GM12873 (cell line): Measurements from ENCODE around the gene SNAP25.

Experiments used
- TF ChIP-seq, protein P1 (sequence below): IDR thresholded peaks from 2 replicates; pipeline ENCODE4 v1.5.1; 2012; ENCODE audit warnings: low read depth, mild to moderate bottlenecking, moderate library complexity, low read length, control low read depth; ENCODE audit not compliant: insufficient read depth; ENCODE audit errors: missing control alignments

Gene SNAP25

DNA sequence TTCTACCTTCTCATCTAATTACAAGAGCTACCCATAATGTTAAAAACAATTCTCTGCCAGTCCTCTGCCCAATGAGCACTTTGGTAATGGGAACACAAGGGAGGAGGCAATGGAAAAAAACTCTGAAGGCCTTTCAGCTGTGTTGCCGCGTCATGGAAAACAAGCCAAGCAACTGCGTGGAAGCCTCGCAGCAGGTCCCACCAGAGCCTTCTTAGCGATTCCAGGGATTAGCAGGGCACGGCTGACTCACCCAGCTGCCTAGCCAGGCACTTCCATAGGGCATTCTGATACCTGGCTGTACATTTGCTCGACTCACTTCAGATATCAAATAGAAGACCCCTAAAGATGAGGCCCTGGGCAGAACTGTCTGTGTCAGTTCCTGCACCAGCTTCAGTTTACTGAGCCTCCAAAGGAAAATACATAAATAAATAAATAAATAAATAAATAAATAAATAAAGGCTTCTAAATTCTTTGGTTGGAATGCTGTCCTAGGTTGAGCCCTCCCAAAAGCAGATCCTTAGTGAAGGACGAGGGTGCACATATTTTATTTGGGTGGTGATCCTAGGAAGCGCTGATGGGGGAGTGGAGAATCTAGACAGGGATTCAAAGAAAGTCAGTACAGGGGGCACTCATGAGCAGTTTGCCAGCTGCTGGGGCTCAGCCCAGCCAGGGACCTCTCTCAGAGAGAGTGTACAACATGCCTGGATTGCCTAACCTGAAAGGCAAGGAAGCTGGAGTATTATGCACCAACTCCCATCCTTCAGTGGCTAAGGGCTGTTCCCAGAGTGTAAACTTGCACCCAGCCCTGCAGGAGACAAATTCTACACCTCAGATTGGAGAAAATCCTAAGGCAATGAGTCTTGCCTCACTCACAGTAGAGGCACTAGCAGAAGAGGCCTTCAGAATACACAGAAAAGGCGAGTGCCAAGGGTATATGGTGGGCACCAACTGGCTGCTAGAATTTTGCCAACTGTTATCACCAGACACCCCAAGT, 18.2 kb downstream of the SNAP25 start:
- TF ChIP-seq, protein P1, sequence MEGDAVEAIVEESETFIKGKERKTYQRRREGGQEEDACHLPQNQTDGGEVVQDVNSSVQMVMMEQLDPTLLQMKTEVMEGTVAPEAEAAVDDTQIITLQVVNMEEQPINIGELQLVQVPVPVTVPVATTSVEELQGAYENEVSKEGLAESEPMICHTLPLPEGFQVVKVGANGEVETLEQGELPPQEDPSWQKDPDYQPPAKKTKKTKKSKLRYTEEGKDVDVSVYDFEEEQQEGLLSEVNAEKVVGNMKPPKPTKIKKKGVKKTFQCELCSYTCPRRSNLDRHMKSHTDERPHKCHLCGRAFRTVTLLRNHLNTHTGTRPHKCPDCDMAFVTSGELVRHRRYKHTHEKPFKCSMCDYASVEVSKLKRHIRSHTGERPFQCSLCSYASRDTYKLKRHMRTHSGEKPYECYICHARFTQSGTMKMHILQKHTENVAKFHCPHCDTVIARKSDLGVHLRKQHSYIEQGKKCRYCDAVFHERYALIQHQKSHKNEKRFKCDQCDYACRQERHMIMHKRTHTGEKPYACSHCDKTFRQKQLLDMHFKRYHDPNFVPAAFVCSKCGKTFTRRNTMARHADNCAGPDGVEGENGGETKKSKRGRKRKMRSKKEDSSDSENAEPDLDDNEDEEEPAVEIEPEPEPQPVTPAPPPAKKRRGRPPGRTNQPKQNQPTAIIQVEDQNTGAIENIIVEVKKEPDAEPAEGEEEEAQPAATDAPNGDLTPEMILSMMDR, result no peak

DNA sequence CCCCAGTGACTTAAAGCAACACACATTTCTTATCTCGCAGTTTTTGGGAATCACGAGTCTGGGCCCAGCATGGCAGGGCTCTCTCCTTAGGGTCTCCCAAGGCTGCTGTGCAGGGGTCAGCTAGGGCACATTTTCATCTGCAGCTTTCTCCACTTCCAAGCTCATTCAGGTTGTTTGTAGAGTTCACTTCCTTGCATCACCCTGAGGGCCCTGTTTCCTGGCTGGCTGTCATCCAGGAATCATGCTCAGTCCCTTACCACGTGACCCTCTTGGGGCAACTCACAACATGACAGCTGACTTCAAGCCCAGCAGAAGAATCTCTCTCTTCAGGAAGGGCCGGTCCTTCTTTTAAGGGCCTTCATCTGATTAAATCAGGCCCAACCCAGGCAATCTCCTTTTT, 21.3 kb downstream of the SNAP25 start:
- TF ChIP-seq, protein P1, result no peak

DNA sequence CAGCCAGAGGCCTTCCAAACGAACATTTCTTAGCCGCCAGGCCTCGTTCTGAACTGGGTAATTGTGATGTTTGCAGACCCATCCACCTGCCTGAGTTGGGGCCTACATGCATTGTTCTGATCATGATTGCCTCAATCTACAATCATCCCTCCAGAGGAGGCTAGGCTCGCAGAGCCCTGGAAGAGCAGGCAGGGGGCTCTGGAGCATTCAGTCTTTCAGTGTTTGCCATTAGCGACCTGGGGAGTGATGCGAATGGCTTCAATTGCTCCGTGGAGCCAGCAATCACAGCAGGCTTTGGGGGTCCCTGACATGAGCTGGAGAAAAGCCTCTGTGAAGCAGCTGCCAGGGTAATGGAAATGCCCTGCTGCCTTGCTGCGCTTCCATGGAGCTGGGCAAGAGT, 22.0 kb downstream of the SNAP25 start:
- TF ChIP-seq, protein P1, result no peak

DNA sequence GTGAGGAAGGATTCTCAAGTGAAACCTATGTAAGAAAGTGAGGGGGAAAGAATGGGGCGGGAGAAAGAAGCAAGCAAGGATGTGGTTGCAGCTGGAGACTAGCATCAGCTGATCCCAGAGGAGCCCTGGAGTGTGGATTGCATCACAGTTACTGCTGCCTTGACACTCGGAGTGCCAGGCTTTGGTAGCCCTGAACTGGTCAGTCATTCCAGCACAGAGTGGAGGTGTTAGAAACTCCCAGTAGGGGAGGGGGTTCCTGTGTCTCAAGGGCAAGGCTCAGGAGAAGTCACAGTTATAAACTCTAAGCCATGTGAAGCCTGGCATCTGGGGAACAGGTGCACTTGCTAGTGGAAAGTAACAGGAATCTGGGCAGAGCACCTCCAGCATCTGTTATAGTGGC, 23.5 kb downstream of the SNAP25 start:
- TF ChIP-seq, protein P1, result no peak

DNA sequence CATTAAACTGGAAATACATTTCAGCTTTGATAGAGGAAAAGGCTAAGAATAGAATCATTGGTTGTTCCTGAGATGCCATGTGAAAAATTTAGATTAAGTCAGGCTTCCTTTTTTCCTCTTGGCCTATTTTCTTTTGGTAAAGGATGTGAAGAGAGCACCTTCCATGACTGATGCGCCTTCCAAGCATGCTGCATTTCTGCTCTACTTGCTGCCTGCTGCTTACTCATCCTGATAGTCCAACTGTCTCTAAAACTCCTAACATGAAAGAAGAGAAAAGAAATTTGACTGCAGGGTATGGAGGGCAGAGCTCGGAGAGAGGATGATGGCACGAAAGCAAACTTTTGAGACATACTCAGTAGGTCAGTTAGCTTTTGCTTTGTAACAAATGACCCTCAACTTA, 28.8 kb downstream of the SNAP25 start:
- TF ChIP-seq, protein P1, result no peak

DNA sequence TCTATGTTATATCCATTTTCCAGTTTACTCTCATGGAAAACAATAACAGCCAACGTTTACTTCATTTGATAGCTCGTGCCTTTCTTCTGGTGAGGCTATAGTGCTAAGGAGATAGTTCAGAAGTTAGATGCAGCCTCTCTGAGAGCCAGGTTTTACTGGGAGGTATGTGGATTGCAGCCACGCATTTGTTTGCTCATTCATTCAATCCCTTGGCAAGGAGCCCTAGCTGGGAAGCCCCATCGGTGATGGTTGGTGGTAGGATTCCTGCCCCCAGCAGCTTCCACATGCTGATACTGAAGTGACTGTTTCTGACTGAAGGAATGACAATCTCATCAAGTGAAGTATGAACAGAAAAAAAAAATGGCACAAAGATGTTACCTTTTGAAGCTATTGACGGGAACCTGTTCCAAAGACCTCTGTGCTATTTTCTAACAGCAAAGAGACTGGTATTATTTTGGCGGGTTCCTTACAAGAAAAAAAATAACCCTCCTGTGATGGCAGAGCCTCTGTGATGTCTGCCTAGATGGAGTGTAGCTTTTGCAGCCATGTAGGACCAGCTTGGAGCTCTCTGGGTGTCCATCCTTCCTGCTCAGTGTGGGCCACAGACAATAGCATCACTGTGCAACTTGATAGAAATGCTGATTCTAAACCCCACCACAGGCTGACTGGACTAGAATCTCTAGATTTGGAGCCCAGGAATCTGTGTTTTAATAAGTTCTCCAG, 30.6 kb downstream of the SNAP25 start:
- TF ChIP-seq, protein P1, result no peak

DNA sequence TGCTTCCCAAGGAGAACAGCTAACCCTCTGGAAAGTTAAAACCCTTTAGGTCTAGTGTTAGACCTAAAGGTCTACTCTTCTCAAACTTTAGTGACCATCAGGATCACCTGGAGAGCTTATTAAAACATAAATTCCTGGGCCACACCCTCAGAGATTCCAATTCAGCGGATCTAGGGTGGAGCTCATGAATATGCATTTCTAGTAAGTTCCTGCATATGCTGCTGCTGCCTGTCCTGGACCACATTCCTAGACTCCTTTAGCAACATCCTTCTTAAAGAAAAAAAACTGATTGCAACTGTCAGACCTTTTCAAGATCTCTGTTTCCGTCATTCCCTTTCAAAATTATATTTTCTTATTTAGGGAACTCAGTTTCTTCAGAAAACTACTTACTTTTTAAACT, 31.2 kb downstream of the SNAP25 start:
- TF ChIP-seq, protein P1, result no peak
